HL-60 (cell line): ENCODE data around the gene MRPS25.

ENCODE experiments used
- CTCF ChIP-seq: IDR thresholded peaks from one replicate; pipeline ENCODE4 v1.5.1; 2011; ENCODE audit warnings: low read length, control low read depth, inconsistent platforms; ENCODE audit not compliant: insufficient read depth
- POLR2AphosphoS5 ChIP-seq: IDR thresholded peaks from 2 replicates; pipeline ENCODE4 v1.6.1; 2012; ENCODE audit warnings: low read depth
- REST ChIP-seq: IDR thresholded peaks from 2 replicates; pipeline ENCODE4 v1.6.1; 2012; ENCODE audit warnings: low read depth; ENCODE audit not compliant: insufficient replicate concordance
- SPI1 ChIP-seq: IDR thresholded peaks from 2 replicates; pipeline ENCODE4 v1.6.1; 2012; ENCODE audit warnings: low read depth, mild to moderate bottlenecking, borderline replicate concordance

- TF ChIP-seq POLR2AphosphoS5, result no peak
- TF ChIP-seq CTCF, result no peak
- no peak for TF ChIP-seq REST
- TF ChIP-seq SPI1, result no peak
Measured at GRCh38 chr3:15107075-15107947, 42.2 kb upstream of the MRPS25 start.
